C4-2B (cell line): ENCODE data around the gene ZNF296.
"Not testable (repeated sequence)": the region's sequence is repeated elsewhere in the genome, so short reads cannot be mapped to it uniquely, and the experiment has no call there.

Experiments used
- H3K27ac ChIP-seq: fragments of 450-650 bp; 2 replicates; pipeline ENCODE4 v1.5.1; 2017
- ZFX ChIP-seq: fragments of 450-650 bp; IDR thresholded peaks from 2 replicates; pipeline ENCODE4 v1.6.1; 2017
- TF ChIP-seq, protein P1 (sequence below): fragments of 450-650 bp; conservative IDR thresholded peaks from 2 replicates; pipeline ENCODE4 v1.5.1; 2017; ENCODE audit warnings: mild to moderate bottlenecking

Gene ZNF296

GRCh38 chr19:45110851-45111266 lies 34.6 kb upstream of the ZNF296 start:
- no peak overlapping the region for H3K27ac ChIP-seq
- TF ChIP-seq, protein P1, sequence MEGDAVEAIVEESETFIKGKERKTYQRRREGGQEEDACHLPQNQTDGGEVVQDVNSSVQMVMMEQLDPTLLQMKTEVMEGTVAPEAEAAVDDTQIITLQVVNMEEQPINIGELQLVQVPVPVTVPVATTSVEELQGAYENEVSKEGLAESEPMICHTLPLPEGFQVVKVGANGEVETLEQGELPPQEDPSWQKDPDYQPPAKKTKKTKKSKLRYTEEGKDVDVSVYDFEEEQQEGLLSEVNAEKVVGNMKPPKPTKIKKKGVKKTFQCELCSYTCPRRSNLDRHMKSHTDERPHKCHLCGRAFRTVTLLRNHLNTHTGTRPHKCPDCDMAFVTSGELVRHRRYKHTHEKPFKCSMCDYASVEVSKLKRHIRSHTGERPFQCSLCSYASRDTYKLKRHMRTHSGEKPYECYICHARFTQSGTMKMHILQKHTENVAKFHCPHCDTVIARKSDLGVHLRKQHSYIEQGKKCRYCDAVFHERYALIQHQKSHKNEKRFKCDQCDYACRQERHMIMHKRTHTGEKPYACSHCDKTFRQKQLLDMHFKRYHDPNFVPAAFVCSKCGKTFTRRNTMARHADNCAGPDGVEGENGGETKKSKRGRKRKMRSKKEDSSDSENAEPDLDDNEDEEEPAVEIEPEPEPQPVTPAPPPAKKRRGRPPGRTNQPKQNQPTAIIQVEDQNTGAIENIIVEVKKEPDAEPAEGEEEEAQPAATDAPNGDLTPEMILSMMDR = no peak
- no peak for TF ChIP-seq ZFX

DNA sequence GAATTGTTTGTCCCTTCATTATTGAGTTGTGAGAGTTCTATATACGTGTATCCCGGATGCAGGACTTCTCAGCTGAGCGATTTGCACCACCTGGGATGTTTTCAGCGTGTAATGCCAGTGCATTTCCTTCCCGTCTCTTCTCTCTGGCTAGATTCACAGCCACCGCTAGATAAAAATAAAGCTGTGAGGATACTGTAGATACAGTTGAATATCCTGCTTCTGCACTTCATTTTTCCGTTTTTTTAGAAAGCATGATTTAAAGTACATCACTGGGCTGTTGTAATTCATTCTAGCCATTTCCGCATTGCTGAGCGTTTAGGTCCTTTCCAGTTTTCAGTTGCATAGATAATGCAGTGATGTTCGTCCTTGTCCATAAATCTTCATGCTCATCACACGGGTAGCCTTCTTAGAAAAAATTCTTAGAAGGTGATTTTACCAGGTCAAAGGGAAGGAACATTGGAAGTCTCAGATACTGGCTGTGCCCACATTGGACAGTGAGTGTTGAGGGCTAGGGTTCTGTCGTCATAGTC lies 31.4 kb upstream of the ZNF296 start:
- no peak overlapping the region for H3K27ac ChIP-seq
- no peak for TF ChIP-seq ZFX
- TF ChIP-seq, protein P1 = no peak

DNA sequence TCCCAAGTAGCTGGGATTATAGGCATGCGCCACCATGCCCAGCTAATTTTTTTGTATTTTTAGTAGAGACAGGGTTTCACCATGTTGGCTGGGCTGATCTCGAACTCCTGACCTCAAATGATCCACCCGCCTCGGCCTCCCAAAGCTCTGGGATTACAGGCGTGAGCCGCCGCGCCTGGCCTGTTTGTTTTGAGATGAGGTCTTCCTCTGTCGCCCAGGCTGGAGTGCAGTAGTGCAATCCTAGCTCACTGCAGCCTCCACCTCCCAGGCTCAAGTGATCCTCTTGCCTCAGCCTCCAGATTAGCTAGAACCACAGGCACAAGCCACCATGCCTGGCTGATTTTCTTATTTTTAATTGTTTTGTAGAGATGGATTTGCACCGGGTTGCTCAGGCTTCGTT lies 30.1 kb upstream of the ZNF296 start:
- H3K27ac ChIP-seq = not testable (repeated sequence)

DNA sequence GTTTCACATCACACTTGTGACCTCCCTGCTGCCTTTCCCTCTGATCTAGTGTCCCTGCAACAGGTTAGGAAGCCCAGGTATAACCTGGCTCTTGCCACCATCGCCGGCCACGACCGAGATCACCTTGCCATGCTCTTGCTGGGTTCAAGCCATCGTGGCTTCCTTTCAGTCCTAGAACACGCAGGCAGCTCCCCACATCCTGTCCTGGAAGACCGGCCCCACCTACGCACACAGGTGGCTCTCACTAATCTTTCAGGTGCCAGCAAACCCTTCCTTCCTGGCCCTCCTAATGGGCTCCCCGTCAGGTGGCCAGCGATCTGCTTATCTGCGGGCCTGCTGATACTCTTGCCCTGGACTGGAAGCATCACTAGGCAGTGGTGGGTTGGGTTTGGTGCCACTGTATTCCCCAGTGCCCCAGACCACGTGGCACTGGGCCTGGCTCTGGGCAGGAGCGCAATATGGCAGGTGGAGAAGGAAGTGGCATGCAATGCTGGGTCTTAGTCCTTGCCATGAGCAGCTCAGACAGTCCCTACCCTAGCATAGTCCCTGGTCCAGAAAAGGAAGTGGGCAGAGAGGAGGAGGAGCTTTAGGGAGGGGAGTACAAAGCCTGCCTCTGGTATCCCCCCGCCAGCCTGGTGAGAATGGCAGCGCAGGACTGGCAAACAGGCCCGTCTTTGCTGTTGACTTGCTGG lies 28.5 kb upstream of the ZNF296 start:
- TF ChIP-seq, protein P1 = no peak
- no peak for TF ChIP-seq ZFX
- H3K27ac ChIP-seq = no peak overlapping the region

DNA sequence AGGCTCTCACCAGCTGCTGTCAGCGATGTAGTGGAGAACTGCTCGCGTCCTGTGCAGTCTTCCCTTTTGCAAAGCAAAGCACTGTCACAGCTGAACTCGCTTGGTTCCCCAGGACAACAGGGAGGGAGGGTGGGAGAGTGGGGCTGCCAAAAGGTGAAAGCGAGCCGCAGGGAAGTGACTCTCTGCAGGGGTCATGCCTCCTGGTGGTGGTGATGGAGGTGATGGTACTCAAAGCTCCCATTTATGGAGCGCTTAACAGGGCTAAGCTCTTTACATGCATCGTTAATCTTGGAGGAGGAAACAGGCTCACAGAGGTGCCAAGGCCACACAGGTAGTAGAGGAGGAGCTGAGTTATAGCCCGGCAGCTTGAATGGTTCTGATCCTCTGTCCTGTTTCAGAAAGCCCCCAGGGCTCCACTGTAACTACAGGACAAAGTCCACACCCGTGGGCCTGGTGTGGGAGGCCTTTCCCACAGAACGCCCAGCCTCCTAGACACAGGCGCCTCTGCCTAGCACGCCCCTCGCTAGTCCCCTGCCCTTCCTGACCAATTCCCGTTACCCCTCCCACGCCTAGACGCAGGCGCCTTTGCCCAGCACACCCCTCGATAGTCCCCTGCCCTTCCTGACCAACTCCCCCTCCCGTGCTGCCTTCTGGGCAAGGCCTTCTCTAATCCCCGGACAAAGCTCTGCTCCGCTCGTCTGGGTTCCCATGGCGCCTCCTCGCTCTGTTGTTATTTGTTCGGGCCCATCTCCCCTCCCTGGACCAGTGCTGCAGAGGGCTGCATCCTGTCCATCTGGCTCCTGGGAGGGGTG lies 27.4 kb upstream of the ZNF296 start:
- H3K27ac ChIP-seq = no peak overlapping the region
- TF ChIP-seq, protein P1 = no peak
- no peak for TF ChIP-seq ZFX

GRCh38 chr19:45103156-45103507 lies 26.9 kb upstream of the ZNF296 start:
- TF ChIP-seq, protein P1 = no peak
- TF ChIP-seq ZFX = no peak
- H3K27ac ChIP-seq = no peak overlapping the region

DNA sequence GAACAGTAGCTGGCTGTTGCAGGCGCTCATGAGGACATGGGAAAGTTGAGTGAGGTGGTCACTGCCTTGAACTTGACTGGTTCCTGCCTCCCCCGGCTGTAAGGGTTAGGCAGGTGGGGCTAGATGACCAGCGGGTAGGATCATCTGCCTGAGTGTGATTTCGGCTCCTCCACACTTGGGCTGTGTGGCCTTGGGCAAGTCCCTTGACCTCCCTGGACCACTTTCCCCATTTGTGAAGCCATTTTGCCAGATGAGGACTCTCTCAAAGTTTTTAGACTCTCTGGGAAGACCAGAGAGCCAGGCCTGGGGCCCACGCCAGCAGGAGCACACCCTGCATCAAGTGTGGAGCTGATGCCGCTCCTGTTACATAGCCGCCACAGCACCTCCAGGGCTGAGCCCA lies 26.2 kb upstream of the ZNF296 start:
- H3K27ac ChIP-seq = no peak overlapping the region
- TF ChIP-seq, protein P1 = no peak
- no peak for TF ChIP-seq ZFX
